RKO (cell line): ENCODE results near the gene NFE2L3.
"Not testable (repeated sequence)": the region's sequence is repeated elsewhere in the genome, so short reads cannot be mapped to it uniquely, and the experiment has no call there.

Source experiments
- DNase-seq: peaks from one replicate; pipeline ENCODE4 v3.0.0-alpha.2; 2016; ENCODE audit warnings: low spot score

Gene NFE2L3

GRCh38 chr7:26168458-26169023 is 16.5 kb downstream of the NFE2L3 start:
- no peak for DNase-seq

GRCh38 chr7:26169271-26169670 is 17.3 kb downstream of the NFE2L3 start:
- no peak for DNase-seq

- no peak for DNase-seq
Observed at GRCh38 chr7:26170663-26171062, 18.7 kb downstream of the NFE2L3 start.

DNA sequence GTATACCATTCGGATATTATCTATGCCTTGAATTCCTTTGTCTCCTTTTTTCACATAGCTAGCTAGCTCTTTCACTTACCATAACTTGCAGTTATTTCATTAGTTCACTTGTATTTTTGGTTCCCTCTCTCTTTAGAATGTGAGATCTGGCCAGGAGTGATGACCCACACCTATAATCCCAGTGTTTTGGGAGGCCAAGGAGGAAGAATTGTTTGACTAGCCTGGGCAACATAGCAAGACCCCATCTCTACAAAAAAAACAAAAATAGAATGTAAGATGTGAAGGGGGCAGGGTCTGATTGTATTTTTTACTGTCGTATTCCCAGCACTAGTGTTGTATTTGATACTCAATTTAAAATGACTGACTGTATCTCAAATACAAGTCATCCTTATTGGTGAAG is 19.6 kb downstream of the NFE2L3 start:
- no peak for DNase-seq

DNA sequence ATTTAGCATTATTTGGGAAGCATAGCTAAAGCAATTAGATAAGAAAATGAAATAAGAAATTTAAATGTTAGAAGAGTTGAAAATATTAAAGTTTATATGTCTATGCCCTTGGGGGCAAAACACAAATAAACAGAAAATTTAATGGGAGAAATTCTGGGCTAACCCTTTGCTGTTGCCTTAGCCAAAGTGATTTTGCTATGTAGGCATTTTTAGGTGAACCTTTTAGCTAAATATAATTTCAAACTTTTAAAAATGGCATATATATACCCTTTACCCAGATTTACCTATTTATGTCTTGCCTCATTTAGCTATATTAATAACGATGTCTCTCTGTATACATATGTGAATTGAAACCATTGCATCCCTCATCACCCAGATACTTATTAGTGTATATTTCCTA is 20.1 kb downstream of the NFE2L3 start:
- no peak for DNase-seq

GRCh38 chr7:26175903-26176302 is 23.9 kb downstream of the NFE2L3 start:
- not testable (repeated sequence) for DNase-seq

DNA sequence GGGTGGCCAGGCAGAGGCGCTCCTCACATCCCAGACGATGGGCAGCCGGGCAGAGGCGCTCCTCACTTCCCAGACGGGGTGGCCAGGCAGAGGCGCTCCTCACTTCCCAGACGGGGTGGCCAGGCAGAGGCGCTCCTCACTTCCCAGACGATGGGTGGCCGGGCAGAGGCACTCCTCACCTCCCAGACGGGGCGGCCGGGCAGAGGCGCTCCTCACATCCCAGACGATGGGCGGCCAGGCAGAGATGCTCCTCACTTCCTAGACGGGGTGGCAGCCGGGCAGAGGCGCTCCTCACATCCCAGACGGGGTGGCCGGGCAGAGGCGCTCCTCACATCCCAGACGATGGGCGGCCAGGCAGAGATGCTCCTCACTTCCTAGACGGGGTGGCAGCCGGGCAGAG is 24.7 kb downstream of the NFE2L3 start:
- DNase-seq: not testable (repeated sequence)

GRCh38 chr7:26177269-26177668 is 25.3 kb downstream of the NFE2L3 start:
- DNase-seq: not testable (repeated sequence)

GRCh38 chr7:26178272-26178960 is 26.4 kb downstream of the NFE2L3 start:
- no peak for DNase-seq

- DNase-seq: no peak
Observed at GRCh38 chr7:26179422-26179821, 27.4 kb downstream of the NFE2L3 start.

- no peak for DNase-seq
Observed at GRCh38 chr7:26179826-26180497, 28.0 kb downstream of the NFE2L3 start.

DNA sequence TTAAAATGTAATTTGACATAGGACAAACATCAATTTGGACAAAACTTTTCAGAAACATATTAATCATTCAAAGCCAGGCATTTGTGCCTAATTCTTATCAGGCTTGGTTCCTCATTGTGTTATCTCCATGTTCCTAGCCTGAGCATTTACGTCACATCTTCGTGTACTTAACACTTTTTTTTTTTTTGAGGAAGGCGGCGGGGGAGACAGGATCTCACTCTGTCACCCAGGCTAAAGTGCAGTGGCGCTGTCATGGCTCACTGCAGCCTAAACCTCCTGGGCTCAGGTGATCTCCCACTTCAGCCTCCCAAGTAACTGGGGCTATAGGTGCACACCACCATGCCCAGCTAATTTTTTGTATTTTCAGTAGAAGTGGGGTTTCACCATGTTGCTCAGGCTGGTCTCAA is 28.8 kb downstream of the NFE2L3 start:
- DNase-seq: no peak

DNA sequence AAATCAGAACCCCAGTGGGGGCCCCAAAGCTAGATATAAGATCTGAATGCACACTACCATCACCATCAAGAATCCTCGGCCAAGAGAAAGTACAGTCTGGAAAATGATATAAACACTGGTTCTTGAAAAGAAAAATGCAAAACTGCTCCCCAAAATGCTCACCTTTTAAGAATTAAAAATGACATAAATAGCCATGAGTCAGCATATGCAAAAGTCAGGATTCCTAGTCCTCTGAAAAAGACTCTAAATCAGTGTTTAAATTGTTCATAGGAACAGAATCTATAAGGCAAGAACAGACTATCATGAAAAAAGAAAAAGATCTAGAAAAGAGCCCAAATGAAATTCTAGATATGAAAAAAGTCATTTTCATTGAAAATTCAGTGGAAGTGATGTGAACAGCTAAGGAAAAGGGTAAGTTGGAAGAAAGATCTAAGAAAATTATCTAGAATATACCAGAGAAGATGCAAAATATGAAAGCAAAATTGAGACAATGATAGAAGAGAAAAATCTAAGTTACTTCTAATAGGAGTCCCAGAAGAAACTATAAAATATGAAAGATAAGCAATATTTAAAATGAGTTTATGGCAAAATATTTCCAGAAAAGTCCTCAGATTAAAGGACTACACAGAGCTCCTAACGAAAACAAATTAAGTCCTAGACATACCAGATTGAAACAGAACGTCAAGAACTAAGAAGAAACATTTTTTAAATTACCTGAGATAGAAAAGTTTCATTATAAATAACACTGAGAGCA is 29.7 kb downstream of the NFE2L3 start:
- no peak for DNase-seq

GRCh38 chr7:26182283-26182682 is 30.3 kb downstream of the NFE2L3 start:
- no peak for DNase-seq

DNA sequence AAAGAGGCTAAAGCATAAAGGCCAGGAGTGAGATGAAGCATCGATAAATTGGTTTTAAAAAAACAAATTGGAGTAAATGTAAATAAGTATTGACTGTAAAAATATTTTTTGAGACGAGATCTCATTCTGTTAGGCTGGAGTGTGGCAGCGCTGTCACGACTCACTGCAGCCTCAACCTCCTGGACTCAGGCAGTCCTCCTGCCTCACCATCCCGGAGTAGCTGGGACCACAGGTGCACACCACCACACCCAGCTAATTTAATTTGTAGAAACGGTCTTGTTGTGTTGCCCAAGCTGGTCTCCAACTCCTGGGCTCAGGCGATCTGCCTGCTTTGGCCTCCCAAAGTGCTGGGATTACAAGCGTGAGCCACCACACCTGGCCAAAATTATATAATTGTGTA is 30.7 kb downstream of the NFE2L3 start:
- no peak for DNase-seq

DNA sequence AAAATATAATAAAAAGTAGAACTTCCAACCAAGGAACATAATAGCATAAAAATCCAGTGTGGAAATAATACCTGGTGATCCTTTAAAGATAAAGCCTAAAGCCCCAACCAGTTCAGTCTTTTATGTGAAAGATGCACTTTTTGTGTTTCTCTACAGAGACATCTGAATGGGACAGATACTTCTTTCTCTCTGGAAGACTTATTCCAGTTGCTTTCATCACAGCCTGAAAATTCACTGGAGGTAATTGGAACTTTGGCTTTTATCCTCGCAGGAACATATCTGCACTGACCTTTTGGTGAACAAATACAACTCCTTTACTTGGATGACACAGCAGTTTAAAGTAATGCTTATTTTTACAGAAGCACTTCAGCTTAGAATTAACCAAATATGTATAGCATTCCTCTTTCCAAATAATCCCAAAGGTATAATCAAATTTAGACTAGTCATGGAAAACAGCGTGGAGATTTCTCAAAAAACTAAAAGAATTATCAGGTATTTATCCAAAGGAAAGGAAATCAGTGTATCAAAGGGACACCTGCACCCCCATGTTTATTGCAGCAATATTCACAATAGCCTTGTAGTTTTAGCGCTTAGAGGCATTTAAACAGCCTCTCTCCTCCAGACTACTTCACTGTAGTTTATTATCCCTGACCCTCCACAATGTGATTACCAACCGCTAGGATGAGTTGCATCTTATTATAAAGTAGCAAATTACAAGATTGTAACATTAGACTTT is 31.7 kb downstream of the NFE2L3 start:
- DNase-seq: no peak

- not testable (repeated sequence) for DNase-seq
Observed at GRCh38 chr7:26184281-26185101, 32.5 kb downstream of the NFE2L3 start.

- no peak for DNase-seq
Observed at GRCh38 chr7:26185131-26185843, 33.3 kb downstream of the NFE2L3 start.

DNA sequence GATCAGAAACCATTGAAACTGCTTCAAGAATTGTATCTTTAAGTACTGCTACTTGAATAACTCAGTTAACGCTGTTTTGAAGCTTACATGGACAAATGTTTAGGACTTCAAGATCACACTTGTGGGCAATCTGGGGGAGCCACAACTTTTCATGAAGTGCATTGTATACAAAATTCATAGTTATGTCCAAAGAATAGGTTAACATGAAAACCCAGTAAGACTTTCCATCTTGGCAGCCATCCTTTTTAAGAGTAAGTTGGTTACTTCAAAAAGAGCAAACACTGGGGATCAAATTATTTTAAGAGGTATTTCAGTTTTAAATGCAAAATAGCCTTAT is 33.8 kb downstream of the NFE2L3 start:
- no peak for DNase-seq
